ENCODE measurements around the gene FMO2. TPM values are rescaled to one million over a fixed set of nuclear protein-coding genes. Genes with fewer than 3 reads are reported as not detected.

FMO2 gene
- total and polyA plus RNA-seq, 4 donors, result 5.2 to 165 (median 61.5) TPM

GRCh38 chr1:171159148-171159547 is 26.0 kb upstream of the FMO2 start:
- TF ChIP-seq CTCF (IDR thresholded peaks at IDR 0.05; ENCODE audit: control extremely low read depth, extremely low read depth), result no peak

GRCh38 chr1:171160211-171160610 is 24.9 kb upstream of the FMO2 start:
- Histone ChIP-seq H3K9me3 (ENCODE audit: control insufficient read depth in 4 of 4, insufficient read depth in 3 of 4, low read length in 3 of 4) (no peaks in the 10 kb centered on the region), H3K27me3 (ENCODE audit: control insufficient read depth in 3 of 3, insufficient read depth in 3 of 3, low read length in 2 of 3) (no peaks in the 10 kb centered on the region), H3K9ac (ENCODE audit: insufficient read depth in 1 of 2, low read length in 2 of 2) (peak overlapping the region in 1 of 2 donors; percentile 71), H3K36me3 (ENCODE audit: control insufficient read depth in 4 of 4, insufficient read depth in 4 of 4, low read length in 4 of 4) (peaks cover 0 to 4% (median 0%) of the 10 kb centered on the region in 4 donors), H3K4me3 (no peak overlapping the region), H3K4me1 (ENCODE audit: control insufficient read depth in 5 of 5, insufficient read depth in 5 of 5, low read length in 5 of 5) (peaks cover 0 to 30% (median 18%) of the 10 kb centered on the region in 5 donors), H3K27ac (ENCODE audit: low read depth in 1 of 2, low read length in 1 of 2) (no peak overlapping the region)
- WGBS, 2 donors, result 45 to 52% methylated on average over 3 of the region's 3 CpGs
- no peak for TF ChIP-seq CTCF (IDR thresholded peaks at IDR 0.05; ENCODE audit: control extremely low read depth, extremely low read depth)
- DNase-seq (peak in 2 of 3 donors; percentile 69 to 71), ATAC-seq (ENCODE audit: insufficient read depth, low FRiP score) (no peak)

More at GRCh38 chr1:171159148-171159547, 26.0 kb upstream of the FMO2 start:
- Histone ChIP-seq H3K4me3 (no peak overlapping the region), H3K9me3 (ENCODE audit: control insufficient read depth in 4 of 4, insufficient read depth in 3 of 4, low read length in 3 of 4) (no peaks in the 10 kb centered on the region), H3K27me3 (ENCODE audit: control insufficient read depth in 3 of 3, insufficient read depth in 3 of 3, low read length in 2 of 3) (no peaks in the 10 kb centered on the region), H3K4me1 (ENCODE audit: control insufficient read depth in 5 of 5, insufficient read depth in 5 of 5, low read length in 5 of 5) (peaks cover 0 to 30% (median 18%) of the 10 kb centered on the region in 5 donors), H3K36me3 (ENCODE audit: control insufficient read depth in 4 of 4, insufficient read depth in 4 of 4, low read length in 4 of 4) (peaks cover 0 to 4% (median 0%) of the 10 kb centered on the region in 4 donors), H3K9ac (ENCODE audit: insufficient read depth in 1 of 2, low read length in 2 of 2) (no peak overlapping the region), H3K27ac (ENCODE audit: low read depth in 1 of 2, low read length in 1 of 2) (no peak overlapping the region)
- 78 to 79% methylated on average over 2 of the region's 2 CpGs for WGBS, 2 donors
- no peak for ATAC-seq (ENCODE audit: insufficient read depth, low FRiP score)
- DNase-seq, result no peak

- H3K27me3 ChIP-seq (ENCODE audit: control insufficient read depth in 3 of 3, insufficient read depth in 3 of 3, low read length in 2 of 3), result no peaks in the 10 kb centered on the region
- peak; percentile 33 to 80 (median 78) for DNase-seq
- no peak overlapping the region for H3K4me3 ChIP-seq
- peak overlapping the region in 1 of 2 donors; percentile 71 for H3K9ac ChIP-seq (ENCODE audit: insufficient read depth in 1 of 2, low read length in 2 of 2)
- ATAC-seq (ENCODE audit: insufficient read depth, low FRiP score), result no peak
- H3K4me1 ChIP-seq (ENCODE audit: control insufficient read depth in 5 of 5, insufficient read depth in 5 of 5, low read length in 5 of 5), result peaks cover 0 to 30% (median 18%) of the 10 kb centered on the region in 5 donors
- no peak for TF ChIP-seq CTCF (IDR thresholded peaks at IDR 0.05; ENCODE audit: control extremely low read depth, extremely low read depth)
- no peaks in the 10 kb centered on the region for H3K9me3 ChIP-seq (ENCODE audit: control insufficient read depth in 4 of 4, insufficient read depth in 3 of 4, low read length in 3 of 4)
- WGBS, 2 donors, result 79 to 83% methylated on average over 4 of the region's 4 CpGs
- peaks cover 0 to 4% (median 0%) of the 10 kb centered on the region in 4 donors for H3K36me3 ChIP-seq (ENCODE audit: control insufficient read depth in 4 of 4, insufficient read depth in 4 of 4, low read length in 4 of 4)
- no peak overlapping the region for H3K27ac ChIP-seq (ENCODE audit: low read depth in 1 of 2, low read length in 1 of 2)
Observed at GRCh38 chr1:171160639-171161354, 24.3 kb upstream of the FMO2 start.
